HepG2 (cell line): Measurements from ENCODE around the gene MRO. TPM values are rescaled to one million over a fixed set of nuclear protein-coding genes. Genes with fewer than 3 reads are reported as not detected.

ENCODE experiments used
- ATAC-seq: fragments of 200-7000 bp; cut with Tn5 transposase; 3 replicates; pipeline ENCODE4 v1.9.1; 2020; ENCODE audit warnings: mild to moderate bottlenecking, moderate library complexity
- BruUV-seq: library from RNA; stranded (reverse); fragments of 400-500 nt; replicated peaks from 2 replicates; lab custom pipeline; 2021; lab: Mats Ljungman, UMichigan
- CTCF ChIA-PET: fragments of 300-600 bp; formaldehyde crosslinking; extraction: SDS; loops from one replicate; lab custom pipeline; 2021; ENCODE audit warnings: low total read pairs, inconsistent platforms, low intra/inter-chr PET ratio; lab: Yijun Ruan, JAX
- POLR2A ChIA-PET: fragments of 350-600 bp; sonication (Branson Sonifier 250); formaldehyde crosslinking; loops from one replicate; lab custom pipeline; 2020; ENCODE audit warnings: antibody characterized with exemption, inconsistent platforms; lab: Yijun Ruan, JAX
- DNase-seq: peaks from one replicate; pipeline ENCODE4 v3.0.0-alpha.2; 2015; ENCODE audit warnings: low spot score
- FAIRE-seq: peaks from 3 replicates; lab custom pipeline; 2011; peaks lifted over from hg19 to GRCh38; lab: Jason Lieb, UNC
- H2AFZ ChIP-seq: one replicate; pipeline ENCODE4 v1.6.1; 2011; ENCODE audit warnings: low read length, inconsistent platforms
- H3K27ac ChIP-seq: fragments of 300-600 bp; 3 replicates; pipeline ENCODE4 v1.8.0; 2011; ENCODE audit warnings: mixed run types, mild to moderate bottlenecking, mixed read lengths, low read length, inconsistent platforms; ENCODE audit not compliant: insufficient read depth; ENCODE audit errors: extremely low read length
- H3K27me3 ChIP-seq, 2 experiments: fragments of 200-600 bp in 1 of 2; 2 replicates in 1 of 2; 3 replicates in 1 of 2; pipeline versions ENCODE4 v1.6.0 to v1.8.0; 2011; ENCODE audit warnings: low read length in 2 of 2, mild to moderate bottlenecking in 2 of 2, moderate library complexity in 2 of 2, inconsistent platforms in 1 of 2; ENCODE audit not compliant: insufficient read depth in 2 of 2, control insufficient read depth in 1 of 2
- H3K36me3 ChIP-seq, 2 experiments: fragments of 200-600 bp in 1 of 2; replicated peaks in 1 of 2; 2 replicates in 1 of 2; 3 replicates in 1 of 2; pipeline versions ENCODE4 v1.5.1 to v1.8.0; 2011; ENCODE audit warnings: low read length in 2 of 2, inconsistent platforms in 1 of 2; ENCODE audit not compliant: insufficient read depth in 2 of 2, control insufficient read depth in 1 of 2
- H3K4me1 ChIP-seq: 2 replicates; pipeline ENCODE4 v1.5.1; 2012; ENCODE audit warnings: low read length, inconsistent platforms; ENCODE audit not compliant: insufficient read depth
- H3K4me2 ChIP-seq: 2 replicates; pipeline ENCODE4 v1.6.0; 2011; ENCODE audit warnings: low read depth, low read length, inconsistent platforms
- H3K4me3 ChIP-seq, 3 experiments: fragments of 200-600 bp in 1 of 3; sonication (generic), shearing (Covaris generic) in 1 of 3; replicated peaks in 1 of 3; 2 replicates each; pipeline ENCODE4 v1.5.1; 2011 to 2016; ENCODE audit warnings: low read length in 3 of 3, inconsistent platforms in 2 of 3, low read depth in 2 of 3, mild to moderate bottlenecking in 2 of 3, control low read depth in 1 of 3, mixed read lengths in 1 of 3; ENCODE audit not compliant: insufficient read depth in 1 of 3
- H3K79me2 ChIP-seq: one replicate; pipeline ENCODE4 v1.6.1; 2011; ENCODE audit warnings: low read length, inconsistent platforms; ENCODE audit not compliant: insufficient read depth
- H3K9ac ChIP-seq: 2 replicates; pipeline ENCODE4 v1.6.0; 2011; ENCODE audit warnings: mild to moderate bottlenecking, low read depth, low read length, inconsistent platforms; ENCODE audit not compliant: insufficient read depth
- H3K9me3 ChIP-seq: 2 replicates; pipeline ENCODE4 v1.5.1; 2012; ENCODE audit warnings: mild to moderate bottlenecking, low read length
- H4K20me1 ChIP-seq: 2 replicates; pipeline ENCODE4 v1.6.0; 2011; ENCODE audit warnings: inconsistent platforms, mild to moderate bottlenecking, low read length, moderate library complexity; ENCODE audit not compliant: insufficient read depth
- AGO1 ChIP-seq: fragments of 200-400 bp; formaldehyde crosslinking; IDR thresholded peaks from 2 replicates; pipeline ENCODE4 v1.6.1; 2017; ENCODE audit warnings: mild to moderate bottlenecking, low read depth, low read length, moderate library complexity; ENCODE audit not compliant: poor library complexity, severe bottlenecking
- ELF3 ChIP-seq: IDR thresholded peaks from 2 replicates; pipeline ENCODE4 v1.6.1; 2016; ENCODE audit warnings: missing genetic modification reagents, missing compliant biosample characterization
- HIC2 ChIP-seq: sonication (generic); formaldehyde crosslinking; IDR thresholded peaks from 2 replicates; pipeline ENCODE4 v1.9.0; 2022; ENCODE audit warnings: low read depth, missing genetic modification reagents
- IRX3 ChIP-seq: sonication (generic); formaldehyde crosslinking; IDR thresholded peaks from 2 replicates; pipeline ENCODE4 v1.8.1; 2023; ENCODE audit warnings: mild to moderate bottlenecking, low read depth, missing genetic modification reagents, borderline replicate concordance
- MXD4 ChIP-seq: IDR thresholded peaks from 2 replicates; pipeline ENCODE4 v1.6.1; 2016; ENCODE audit warnings: mild to moderate bottlenecking, missing biosample characterization, missing genetic modification reagents
- RBAK ChIP-seq: sonication (generic); formaldehyde crosslinking; IDR thresholded peaks from 2 replicates; pipeline ENCODE4 v1.5.1; 2020; ENCODE audit warnings: mild to moderate bottlenecking, missing genetic modification reagents
- RFXANK ChIP-seq: IDR thresholded peaks from 2 replicates; pipeline ENCODE4 v1.6.1; 2016
- SP5 ChIP-seq: IDR thresholded peaks from 2 replicates; pipeline ENCODE4 v1.6.1; 2016; ENCODE audit warnings: low read depth, borderline replicate concordance
- STAT5B ChIP-seq: sonication (generic); formaldehyde crosslinking; IDR thresholded peaks from 2 replicates; pipeline ENCODE4 v1.4.0; 2020; ENCODE audit warnings: missing genetic modification reagents
- ZSCAN9 ChIP-seq: IDR thresholded peaks from 2 replicates; pipeline ENCODE4 v1.6.1; 2016; ENCODE audit warnings: borderline replicate concordance
- WGBS: methylation state at CpG from one replicate; pipeline ENCODE4 v1.1.6; 2017; ENCODE audit warnings: low lambda C conversion rate; 5-methylcytosine and 5-hydroxymethylcytosine counted together
- in situ Hi-C: cut with HindIII; loops from 2 replicates; pipeline ENCODE4 v1.10.0; 2017; ENCODE audit warnings: low pct_unique_long_range_greater_than_20kb; ENCODE audit not compliant: extremely low pct_ligation_motif_present
- intact Hi-C: fragments of 100-400 bp; cut with micrococcal nuclease; formaldehyde crosslinking; loops from one replicate; pipeline ENCODE4 v1.10.0; 2022; ENCODE audit not compliant: unreplicated experiment
- polyA plus RNA-seq, 8 experiments: library from polyadenylated mRNA; depleted of rRNA in 3 of 8; stranded (reverse) in 7 of 8; unstranded in 1 of 8; fragments of >200 nt; fragmentation: Illumina TruSeq in 4 of 8; extraction: Trizol in 4 of 8; gene quantifications; 2 replicates each; pipeline versions ENCODE4 v1.2.1 to v1.2.3, GENCODE V29; 2011 to 2016; ENCODE audit warnings: low read depth in 4 of 8, missing spikeins in 1 of 8, mixed read lengths in 1 of 8; ENCODE audit not compliant: insufficient read depth in 1 of 8
- total RNA-seq, 5 experiments: library from RNA; depleted of rRNA; stranded (reverse); fragments of >200 nt; fragmentation: Illumina TruSeq; extraction: Trizol; gene quantifications; 2 replicates each; pipeline ENCODE4 v1.2.3, GENCODE V29; 2016; ENCODE audit warnings: low read depth in 1 of 5
- TF ChIP-seq, protein P1 (sequence below): sonication (generic); formaldehyde crosslinking; IDR thresholded peaks from 2 replicates; pipeline ENCODE4 v1.4.0; 2020; ENCODE audit warnings: missing genetic modification reagents, borderline replicate concordance

The MRO gene
- total and polyA plus RNA-seq, 2 of the 13 experiments (the other 11 are each of a cell fraction or from before 2014, with no cell fraction given) = not detected

GRCh38 chr18:50855976-50856757 is 36.4 kb upstream of the MRO start:
- no peak overlapping the region for H3K4me3 ChIP-seq
- no peak for ATAC-seq
- POLR2A ChIA-PET = no interaction called here

More at GRCh38 chr18:50855976-50856757, 36.4 kb upstream of the MRO start:
- CTCF ChIA-PET = no interaction called here
- Histone ChIP-seq H3K4me2 (no peak overlapping the region), H3K36me3 (no peaks in the 10 kb centered on the region), H3K27me3 (no peaks in the 10 kb centered on the region), H3K79me2 (no peaks in the 10 kb centered on the region), H4K20me1 (no peaks in the 10 kb centered on the region), H3K9me3 (no peaks in the 10 kb centered on the region), H2AFZ (no peak overlapping the region), H3K9ac (no peak overlapping the region), H3K4me1 (peaks cover 30% of the 10 kb centered on the region), H3K27ac (no peak overlapping the region)
- FAIRE-seq = no peak
- no peak for TF ChIP-seq RBAK (CRISPR knock-in tag)
- TF ChIP-seq ZSCAN9 (CRISPR knock-in tag) = no peak
- TF ChIP-seq HIC2 (CRISPR knock-in tag) = no peak
- TF ChIP-seq, protein P1, sequence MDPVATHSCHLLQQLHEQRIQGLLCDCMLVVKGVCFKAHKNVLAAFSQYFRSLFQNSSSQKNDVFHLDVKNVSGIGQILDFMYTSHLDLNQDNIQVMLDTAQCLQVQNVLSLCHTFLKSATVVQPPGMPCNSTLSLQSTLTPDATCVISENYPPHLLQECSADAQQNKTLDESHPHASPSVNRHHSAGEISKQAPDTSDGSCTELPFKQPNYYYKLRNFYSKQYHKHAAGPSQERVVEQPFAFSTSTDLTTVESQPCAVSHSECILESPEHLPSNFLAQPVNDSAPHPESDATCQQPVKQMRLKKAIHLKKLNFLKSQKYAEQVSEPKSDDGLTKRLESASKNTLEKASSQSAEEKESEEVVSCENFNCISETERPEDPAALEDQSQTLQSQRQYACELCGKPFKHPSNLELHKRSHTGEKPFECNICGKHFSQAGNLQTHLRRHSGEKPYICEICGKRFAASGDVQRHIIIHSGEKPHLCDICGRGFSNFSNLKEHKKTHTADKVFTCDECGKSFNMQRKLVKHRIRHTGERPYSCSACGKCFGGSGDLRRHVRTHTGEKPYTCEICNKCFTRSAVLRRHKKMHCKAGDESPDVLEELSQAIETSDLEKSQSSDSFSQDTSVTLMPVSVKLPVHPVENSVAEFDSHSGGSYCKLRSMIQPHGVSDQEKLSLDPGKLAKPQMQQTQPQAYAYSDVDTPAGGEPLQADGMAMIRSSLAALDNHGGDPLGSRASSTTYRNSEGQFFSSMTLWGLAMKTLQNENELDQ = no peak
- no peak for TF ChIP-seq RFXANK (CRISPR knock-in tag)
- TF ChIP-seq AGO1 = no peak
- no peak for TF ChIP-seq ELF3 (CRISPR knock-in tag)
- no peak for TF ChIP-seq STAT5B (CRISPR knock-in tag)
- TF ChIP-seq MXD4 (CRISPR knock-in tag) = no peak
- TF ChIP-seq SP5 (CRISPR knock-in tag) = no peak
- no peak for TF ChIP-seq IRX3 (CRISPR knock-in tag)
- 78% methylated on average over 13 of the region's 13 CpGs for WGBS
- intact Hi-C loops = no loop called here
- in situ Hi-C loops = no loop called here
- DNase-seq = no peak
- no TSS peak for BruUV-seq
